PFSK-1 (cell line): ENCODE results near the gene COL18A1.

Experiments
- POLR2AphosphoS5 ChIP-seq: IDR thresholded peaks from 2 replicates; pipeline ENCODE4 v1.6.1; 2012; ENCODE audit warnings: low read depth, mild to moderate bottlenecking, control low read depth, low read length, moderate library complexity
- SIN3A ChIP-seq: IDR thresholded peaks from 2 replicates; pipeline ENCODE4 v1.6.1; 2012; ENCODE audit warnings: mild to moderate bottlenecking, low read length, moderate library complexity, borderline replicate concordance; ENCODE audit not compliant: insufficient read depth
- TAF1 ChIP-seq: IDR thresholded peaks from 2 replicates; pipeline ENCODE4 v1.6.1; 2012; ENCODE audit warnings: low read length, control low read depth, borderline replicate concordance; ENCODE audit not compliant: insufficient read depth

DNA sequence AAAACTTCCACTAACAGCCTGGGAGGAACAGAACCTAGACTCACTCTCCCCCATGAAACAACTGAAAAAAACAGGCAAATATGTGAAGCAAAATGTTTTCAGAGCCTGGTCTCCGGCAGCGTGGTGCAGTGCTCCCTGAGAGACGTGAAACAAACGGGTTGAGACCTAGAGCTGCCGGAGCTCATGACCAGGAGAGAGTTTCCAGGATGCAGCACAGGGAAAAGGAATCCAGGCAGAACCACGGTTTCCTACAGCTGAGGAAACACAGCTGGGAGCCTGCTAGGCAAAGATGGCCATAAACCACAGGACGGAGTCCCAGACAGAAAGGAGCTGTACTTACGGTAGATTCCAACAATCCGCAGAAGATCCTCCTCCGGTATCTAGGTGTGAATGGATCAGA, 157.4 kb downstream of the COL18A1 start:
- TF ChIP-seq POLR2AphosphoS5, result no peak
- TF ChIP-seq TAF1, result no peak
- no peak for TF ChIP-seq SIN3A
